Fibroblast of pulmonary artery (primary cell): Measurements from ENCODE around the gene GMDS.

ENCODE experiments used
- DNase-seq: peaks from one replicate; pipeline ENCODE4 v3.0.0-alpha.2; 2010; ENCODE audit warnings: low read depth
- H3K4me3 ChIP-seq: replicated peaks from 2 replicates; pipeline ENCODE4 v1.5.1; 2011; ENCODE audit warnings: low read depth, mild to moderate bottlenecking, control low read depth, low read length, moderate library complexity
- CTCF ChIP-seq: IDR thresholded peaks from 2 replicates; pipeline ENCODE4 v1.5.1; 2011; ENCODE audit warnings: mild to moderate bottlenecking, control low read depth, low read length, inconsistent platforms; ENCODE audit errors: missing control alignments

GMDS gene

GRCh38 chr6:2035046-2035445 lies 210.4 kb downstream of the GMDS start:
- no peak overlapping the region for H3K4me3 ChIP-seq
- no peak for TF ChIP-seq CTCF
- DNase-seq, result no peak

GRCh38 chr6:2034256-2034655 lies 211.1 kb downstream of the GMDS start:
- TF ChIP-seq CTCF, result no peak
- peak; percentile 16 for DNase-seq
- H3K4me3 ChIP-seq, result no peak overlapping the region

GRCh38 chr6:2033544-2033943 lies 211.9 kb downstream of the GMDS start:
- no peak overlapping the region for H3K4me3 ChIP-seq
- no peak for TF ChIP-seq CTCF
- DNase-seq, result no peak

- DNase-seq, result no peak
- TF ChIP-seq CTCF, result no peak
- H3K4me3 ChIP-seq, result no peak overlapping the region
These were observed 214.6 kb downstream of the GMDS start for GRCh38 chr6:2030682-2031244.

- DNase-seq, result no peak
- no peak for TF ChIP-seq CTCF
- no peak overlapping the region for H3K4me3 ChIP-seq
These were observed 215.5 kb downstream of the GMDS start for GRCh38 chr6:2029952-2030351.

- TF ChIP-seq CTCF, result no peak
- DNase-seq, result no peak
- H3K4me3 ChIP-seq, result no peak overlapping the region
These were observed 216.1 kb downstream of the GMDS start for GRCh38 chr6:2029130-2029794.
